GM21717 (cell line): ENCODE measurements around the gene FOSL2.

Source experiments
- ATAC-seq: cut with Tn5 transposase; IDR thresholded peaks from one replicate; pipeline ENCODE4 v1.9.1; 2021; ENCODE audit warnings: mild to moderate bottlenecking, moderate library complexity; ENCODE audit not compliant: unreplicated experiment

FOSL2 gene

DNA sequence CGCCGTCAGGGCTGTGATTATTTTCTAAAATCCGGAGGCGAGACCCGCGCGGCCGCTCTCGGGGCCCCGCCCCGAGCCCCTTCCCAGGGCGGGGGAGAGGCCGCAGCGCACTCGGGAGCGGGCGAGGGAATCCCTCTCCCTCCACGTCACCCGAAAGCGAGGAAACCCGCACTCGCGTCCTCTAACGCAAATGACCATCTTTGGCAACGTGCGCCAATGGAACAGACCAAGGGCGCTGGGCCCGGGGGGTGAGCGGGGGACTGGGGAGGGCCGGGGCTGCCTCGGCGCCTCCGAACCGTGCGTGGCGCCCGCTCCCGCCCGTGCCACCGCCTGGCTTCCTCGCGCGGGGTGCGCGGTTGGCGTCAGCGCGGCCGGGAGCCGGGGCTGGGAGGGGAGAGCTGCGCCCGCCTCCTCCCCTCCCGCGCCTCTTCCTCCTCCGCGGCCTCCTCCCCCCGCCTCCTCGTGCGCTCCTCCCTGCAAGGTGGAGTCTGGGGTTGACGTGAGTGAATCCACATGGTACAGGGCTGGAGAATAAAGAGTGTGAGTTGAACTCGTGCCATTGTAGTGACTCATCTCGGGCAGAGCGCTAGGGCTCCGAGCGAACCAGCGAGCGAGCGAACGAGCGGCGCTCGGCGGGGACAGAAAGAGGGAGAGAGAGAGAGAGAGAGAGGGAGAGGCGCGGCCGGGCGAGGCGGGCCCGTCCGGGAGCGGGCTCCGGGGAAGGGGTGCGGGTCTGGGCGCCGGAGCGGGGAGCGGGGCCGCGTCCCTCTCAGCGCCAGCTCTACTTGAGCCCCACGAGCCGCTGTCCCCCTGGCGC lies at the start of gene FOSL2:
FOSL2 (plus strand) TSS at position 562 of the 817 bp plus-strand sequence. CDS start 863 bp downstream, outside the sequence.
- peak; percentile 78 for ATAC-seq

DNA sequence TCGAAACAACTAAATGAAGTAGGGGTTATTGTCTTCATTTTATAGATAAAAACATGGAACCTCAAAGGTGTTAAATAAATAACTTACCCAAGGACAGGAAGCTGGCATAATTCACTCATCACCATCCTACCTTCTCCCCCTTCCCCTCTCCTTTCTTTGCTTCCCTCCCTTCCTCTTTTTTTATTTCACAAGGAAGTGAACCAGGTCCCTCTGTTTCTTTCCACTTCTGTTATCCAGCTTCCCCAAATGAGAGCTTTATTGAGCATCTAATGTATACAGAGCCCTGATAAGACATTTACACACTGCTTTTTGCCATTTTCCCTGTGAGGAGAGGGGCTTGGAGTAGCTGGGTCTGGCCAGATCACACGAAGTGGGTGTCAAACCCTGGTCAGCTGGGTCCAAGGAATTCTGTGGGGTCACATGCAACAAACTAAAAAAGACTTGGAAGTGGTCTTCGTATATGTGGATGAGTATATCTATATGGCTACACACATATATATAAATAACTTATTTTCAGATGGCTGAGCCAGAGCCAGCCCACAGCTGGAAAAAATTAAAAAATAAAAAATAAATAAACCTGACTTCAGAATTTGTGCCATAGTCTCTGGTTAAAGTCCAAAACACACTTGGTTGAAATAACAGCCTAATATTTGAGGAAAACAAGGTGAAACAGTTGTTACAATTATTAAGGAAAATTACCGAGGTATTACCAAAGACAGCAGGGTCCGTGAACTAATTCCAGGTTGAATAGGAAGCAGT lies 49.3 kb upstream of the FOSL2 start:
- ATAC-seq = no peak

- ATAC-seq = no peak
Observed at GRCh38 chr2:28343971-28344715, 48.5 kb upstream of the FOSL2 start.

DNA sequence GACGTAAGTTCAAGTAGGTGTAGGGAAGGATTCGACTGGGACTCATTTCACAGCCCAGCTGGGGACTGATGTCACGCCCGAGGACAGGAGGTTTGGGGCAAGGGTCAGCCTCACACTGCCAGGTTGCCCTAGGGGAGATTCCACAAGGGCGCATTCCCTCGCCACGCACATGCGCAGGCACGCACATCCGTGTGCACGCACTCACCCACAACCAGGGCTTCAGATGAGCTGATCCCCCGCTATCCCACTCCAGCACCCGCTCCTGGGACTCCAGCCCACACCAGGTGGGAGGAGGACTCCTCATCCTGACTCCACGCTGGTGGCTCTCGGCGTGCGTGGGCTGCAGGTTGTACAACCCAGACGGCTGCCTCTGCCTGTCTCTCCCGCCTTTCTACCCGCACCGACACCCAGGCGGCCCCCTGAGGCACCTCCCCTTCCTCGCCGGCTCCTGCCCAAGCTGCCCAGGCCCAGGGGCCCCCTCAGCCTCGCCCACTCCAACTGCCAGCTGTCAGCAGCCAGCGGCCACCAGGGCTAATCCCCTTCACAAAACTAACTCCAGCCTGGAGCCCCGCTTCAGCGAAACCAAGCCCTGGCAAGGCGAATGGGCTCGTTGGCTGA lies 47.8 kb upstream of the FOSL2 start:
- ATAC-seq = no peak

DNA sequence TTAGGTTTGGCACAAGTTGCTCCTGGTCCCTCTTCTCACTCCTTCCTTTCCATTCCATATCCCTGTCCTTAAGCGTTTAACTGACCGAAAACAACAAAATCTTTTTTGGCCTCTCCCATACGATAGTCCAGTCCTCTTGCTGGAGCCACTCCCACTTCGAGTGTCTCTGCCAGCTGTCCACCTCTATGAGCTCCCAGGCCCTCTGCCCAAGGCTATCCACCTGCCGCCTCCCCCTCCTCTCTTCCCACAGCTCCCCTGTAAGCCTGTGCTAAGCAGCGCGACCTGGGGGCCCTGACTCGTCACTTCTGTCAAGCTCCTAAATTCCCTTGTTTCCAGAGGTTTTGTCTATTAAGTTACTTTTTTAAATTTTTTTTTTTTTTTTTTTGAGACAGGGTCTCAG lies 47.0 kb upstream of the FOSL2 start:
- no peak for ATAC-seq

GRCh38 chr2:28346587-28346986 lies 46.1 kb upstream of the FOSL2 start:
- no peak for ATAC-seq

DNA sequence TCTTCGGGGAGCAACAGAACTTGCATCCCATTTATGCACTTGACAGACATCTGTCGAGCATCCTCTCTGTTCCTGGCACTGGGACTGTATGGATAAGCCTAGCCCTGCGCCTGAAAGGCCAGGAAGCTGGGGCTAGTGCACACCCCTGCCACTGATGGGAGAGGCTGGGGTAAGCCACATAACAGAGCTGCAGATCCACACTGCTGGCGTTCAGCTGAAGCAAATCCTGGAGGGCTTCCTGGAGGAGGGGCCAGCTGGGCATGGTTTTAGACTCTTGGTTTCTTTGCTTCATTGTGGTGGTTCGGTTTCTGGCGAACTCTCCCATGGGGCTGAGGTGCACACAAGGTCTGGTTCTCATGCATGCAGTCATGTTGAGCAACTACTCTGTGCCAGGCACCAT lies 45.5 kb upstream of the FOSL2 start:
- ATAC-seq = no peak

DNA sequence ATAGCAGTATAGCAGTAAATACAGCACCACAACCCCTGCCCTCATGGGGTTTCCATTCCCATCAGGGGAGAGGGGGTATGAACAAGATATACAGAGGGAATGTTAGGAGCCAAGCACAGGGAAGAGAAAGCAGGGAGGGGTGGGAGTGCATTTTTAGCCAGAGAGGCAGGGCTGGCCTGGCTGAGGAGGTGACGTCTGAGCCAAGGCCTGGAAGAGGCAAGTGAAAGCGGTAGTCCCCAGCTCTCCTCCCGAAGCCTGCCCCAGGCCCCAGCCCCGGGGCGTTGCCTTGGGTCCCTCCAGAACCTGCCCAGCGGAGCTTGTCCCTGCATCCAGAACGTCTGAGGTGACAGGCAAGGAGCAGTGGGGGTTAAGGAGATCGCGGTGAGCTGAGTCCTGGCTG lies 45.1 kb upstream of the FOSL2 start:
- no peak for ATAC-seq

DNA sequence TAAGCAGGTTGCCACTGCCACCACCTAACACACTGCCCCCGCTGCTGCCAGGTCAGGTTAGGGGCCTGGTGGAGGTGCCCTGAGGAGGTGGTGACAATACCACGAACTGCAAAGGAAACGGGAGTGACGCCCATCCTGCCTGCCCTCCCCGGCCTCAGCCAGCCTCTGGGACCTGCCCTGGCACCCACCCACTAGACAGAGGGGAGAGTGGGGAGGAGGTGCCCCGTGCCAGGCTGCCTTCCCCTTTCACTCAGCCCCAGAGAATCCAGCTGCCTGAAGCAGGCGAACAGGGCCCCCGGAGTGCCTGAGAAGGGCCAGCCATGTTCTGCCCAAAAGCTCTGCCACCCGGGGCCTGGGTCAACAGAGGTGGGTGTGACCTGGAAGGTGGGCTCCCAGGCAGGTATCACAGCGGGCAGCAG lies 44.5 kb upstream of the FOSL2 start:
- ATAC-seq = no peak

- no peak for ATAC-seq
Observed at GRCh38 chr2:28348921-28349320, 43.7 kb upstream of the FOSL2 start.

DNA sequence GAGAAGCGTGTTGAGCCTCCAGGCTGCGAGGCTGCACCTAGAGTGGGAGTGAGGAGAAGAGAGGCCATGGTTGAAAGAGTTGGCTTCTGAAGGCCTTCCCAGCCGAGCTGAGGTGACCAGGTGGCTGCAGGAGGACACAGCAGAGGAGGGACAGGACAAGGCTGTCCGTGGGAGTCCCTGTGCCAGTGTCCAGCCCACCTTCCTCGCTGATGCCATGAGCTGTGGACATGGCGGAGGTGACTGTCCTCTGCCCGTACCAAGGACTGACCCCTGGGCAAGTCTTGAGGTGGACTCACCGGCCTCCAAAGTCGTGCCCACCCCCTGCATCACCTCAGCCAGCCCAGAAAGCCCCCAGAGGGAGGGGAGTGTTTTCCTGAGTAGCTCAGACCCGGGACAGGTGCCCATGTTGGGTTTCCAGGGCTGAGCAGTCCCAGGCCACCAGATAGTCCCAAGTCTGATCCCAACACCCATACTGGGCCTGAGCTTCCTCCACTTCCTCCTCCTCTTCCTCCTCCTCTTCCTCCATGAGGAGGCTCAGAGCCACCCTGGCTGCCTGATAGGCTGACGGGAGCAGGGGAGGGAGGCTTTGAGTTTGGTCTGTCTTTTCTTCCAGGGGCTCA lies 43.0 kb upstream of the FOSL2 start:
- no peak for ATAC-seq

DNA sequence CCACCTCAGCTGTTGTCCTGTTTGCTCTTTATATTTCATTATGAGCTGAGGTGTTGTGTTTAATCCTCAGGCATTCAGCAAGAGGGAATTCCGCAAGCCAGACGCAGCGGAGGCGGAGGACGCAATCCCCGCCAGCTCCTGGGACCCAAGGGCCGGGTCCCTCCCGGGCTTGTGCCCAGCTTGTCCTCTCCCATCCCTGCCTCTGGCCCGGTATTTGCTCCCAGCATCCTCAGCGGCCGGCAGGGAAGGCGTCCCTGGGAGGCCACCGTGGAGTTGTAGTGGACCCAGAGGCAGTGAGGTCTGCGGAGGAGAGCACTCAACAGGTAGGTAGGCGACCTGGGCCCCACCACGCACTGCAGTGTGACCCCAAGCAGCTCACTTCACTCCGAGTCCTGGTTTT lies 42.5 kb upstream of the FOSL2 start:
- no peak for ATAC-seq

GRCh38 chr2:28350791-28351285 lies 41.8 kb upstream of the FOSL2 start:
- ATAC-seq = no peak

DNA sequence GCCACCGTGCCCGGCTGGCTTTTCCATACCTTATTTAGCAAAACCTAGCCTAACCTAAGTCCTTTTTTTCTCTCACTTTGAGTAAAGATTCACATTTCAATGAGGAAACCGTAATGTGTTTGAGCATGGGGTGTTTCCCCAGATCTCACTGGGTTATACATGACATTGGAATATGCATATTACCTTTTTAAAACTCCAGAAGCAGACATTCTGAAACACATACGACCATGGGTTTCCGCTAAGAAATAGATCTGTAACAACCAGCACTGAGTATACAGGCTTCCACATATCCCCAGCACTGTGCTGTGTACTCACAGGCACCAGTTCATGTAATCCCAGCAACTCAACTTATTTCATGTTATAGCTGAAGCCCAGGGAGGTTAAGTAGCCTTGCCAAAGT lies 41.0 kb upstream of the FOSL2 start:
- ATAC-seq = no peak

DNA sequence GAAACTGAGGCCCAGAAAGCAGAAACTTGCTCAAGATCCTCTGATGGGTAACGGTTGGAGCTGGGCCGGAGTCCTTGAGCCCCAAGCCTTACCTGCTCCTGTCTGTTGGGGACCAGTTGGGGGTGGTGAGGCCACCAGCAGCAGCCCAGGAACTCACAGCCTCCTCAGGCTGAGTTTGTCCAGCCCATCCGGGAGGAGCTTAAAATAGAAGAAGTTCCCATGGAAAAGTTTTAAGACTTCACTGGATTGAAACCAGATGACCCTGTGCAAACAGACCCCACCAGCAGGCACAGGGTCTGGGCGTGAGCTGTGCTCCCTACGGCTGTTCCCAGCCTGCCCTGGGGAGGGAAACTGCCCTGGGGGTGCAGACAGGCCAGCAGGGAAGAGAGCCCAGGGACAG lies 40.6 kb upstream of the FOSL2 start:
- no peak for ATAC-seq

DNA sequence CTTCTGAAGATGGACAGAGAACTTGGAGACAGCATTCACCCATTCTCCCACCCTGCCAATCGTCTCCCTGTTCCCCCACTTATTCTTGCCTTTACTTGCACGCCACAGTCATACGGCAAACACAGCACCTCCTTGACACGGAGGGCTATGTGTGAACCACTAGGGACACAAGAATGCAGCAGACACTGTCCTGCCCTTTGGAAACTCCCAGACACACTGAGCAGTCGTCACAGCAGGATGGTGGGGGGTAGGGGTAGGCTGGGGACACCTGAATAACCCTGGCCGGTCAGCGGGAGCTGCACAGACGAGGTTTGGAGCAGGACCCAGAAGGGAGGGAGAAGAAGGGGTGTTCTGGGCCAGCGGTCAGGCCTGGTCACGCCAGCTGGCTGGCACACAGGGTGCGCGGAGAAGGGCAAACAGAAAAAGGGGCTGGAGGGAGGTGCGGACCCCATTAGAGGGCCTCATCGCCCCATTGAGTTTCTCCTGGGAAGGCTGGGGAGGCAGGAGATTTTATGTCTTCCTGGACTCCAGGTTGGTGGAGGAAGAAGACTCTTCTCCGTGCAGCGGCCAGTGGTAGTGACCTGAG lies 40.0 kb upstream of the FOSL2 start:
- ATAC-seq = no peak

DNA sequence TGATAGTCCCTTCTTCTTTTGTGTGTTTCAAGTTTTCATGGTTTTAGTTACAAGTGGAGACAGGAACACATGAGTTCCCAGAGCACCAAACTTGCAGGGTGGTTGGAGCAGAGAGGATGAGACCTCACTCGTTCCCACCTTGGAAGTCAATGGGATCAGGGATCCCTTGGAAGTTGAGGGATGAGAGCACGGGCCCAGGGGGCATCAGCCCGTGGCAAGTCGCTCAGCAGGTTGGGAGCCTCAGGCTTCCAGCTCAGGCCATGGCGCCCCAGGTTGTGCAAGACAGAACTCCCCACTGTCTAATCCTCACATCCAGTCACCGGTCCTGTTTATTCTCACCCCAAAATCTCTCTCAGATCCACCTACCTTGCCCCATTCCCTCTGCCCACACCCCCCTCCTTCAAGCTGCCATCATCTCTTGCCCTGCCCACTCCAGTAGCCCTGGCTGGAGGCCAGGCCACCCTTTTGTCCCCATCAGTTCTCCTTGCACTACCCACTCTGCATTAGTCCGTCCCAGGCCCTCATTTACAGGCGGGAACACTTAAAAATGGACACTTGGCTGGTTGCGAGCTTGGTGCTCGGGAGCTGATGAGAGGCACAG lies 37.6 kb upstream of the FOSL2 start:
- ATAC-seq = no peak

DNA sequence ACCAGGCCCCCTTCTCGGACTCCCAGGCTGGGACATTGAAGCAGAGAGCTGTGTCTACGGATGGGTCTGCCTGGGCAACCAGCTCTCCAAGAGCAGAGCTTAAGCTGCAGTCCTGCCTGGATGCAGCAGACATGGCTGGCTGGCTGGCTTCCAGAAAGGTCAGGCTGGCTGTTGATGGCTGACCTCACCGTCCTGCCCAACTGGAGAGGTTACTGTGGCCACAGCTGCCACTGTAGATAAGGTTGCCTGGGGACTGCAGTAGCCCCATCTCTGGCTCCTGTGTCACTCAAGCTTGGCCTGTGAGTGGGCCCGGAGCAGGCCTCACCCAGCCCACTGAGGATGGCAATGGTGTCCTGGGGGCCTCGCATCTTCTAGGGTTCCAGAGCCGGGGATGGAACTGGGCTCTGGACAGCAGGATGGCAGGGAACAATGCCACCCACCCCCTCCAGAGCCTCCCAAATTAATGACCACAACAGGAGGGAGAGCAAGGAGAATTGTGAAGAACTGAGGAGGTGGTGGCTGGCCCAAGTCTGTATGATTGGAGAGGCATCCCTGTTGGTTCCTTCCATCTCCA lies 37.0 kb upstream of the FOSL2 start:
- no peak for ATAC-seq
